HepG2 (cell line): ENCODE measurements around the gene PDE3B. TPM values are rescaled to one million over a fixed set of nuclear protein-coding genes. Genes with fewer than 3 reads are reported as not detected.
A peak's percentile ranks its signal among the peaks of the same experiment; 100 is the strongest.

ENCODE experiments used
- ATAC-seq: fragments of 200-7000 bp; cut with Tn5 transposase; 3 replicates; pipeline ENCODE4 v1.9.1; 2020; ENCODE audit warnings: mild to moderate bottlenecking, moderate library complexity
- BruUV-seq: library from RNA; stranded (reverse); fragments of 400-500 nt; replicated peaks from 2 replicates; lab custom pipeline; 2021; lab: Mats Ljungman, UMichigan
- CTCF ChIA-PET: fragments of 300-600 bp; formaldehyde crosslinking; extraction: SDS; loops from one replicate; lab custom pipeline; 2021; ENCODE audit warnings: low total read pairs, inconsistent platforms, low intra/inter-chr PET ratio; lab: Yijun Ruan, JAX
- POLR2A ChIA-PET: fragments of 350-600 bp; sonication (Branson Sonifier 250); formaldehyde crosslinking; loops from one replicate; lab custom pipeline; 2020; ENCODE audit warnings: antibody characterized with exemption, inconsistent platforms; lab: Yijun Ruan, JAX
- DNase-seq: peaks from one replicate; pipeline ENCODE4 v3.0.0-alpha.2; 2015; ENCODE audit warnings: low spot score
- FAIRE-seq: peaks from 3 replicates; lab custom pipeline; 2011; peaks lifted over from hg19 to GRCh38; lab: Jason Lieb, UNC
- H2AFZ ChIP-seq: one replicate; pipeline ENCODE4 v1.6.1; 2011; ENCODE audit warnings: low read length, inconsistent platforms
- H3K27ac ChIP-seq: fragments of 300-600 bp; 3 replicates; pipeline ENCODE4 v1.8.0; 2011; ENCODE audit warnings: mixed run types, mild to moderate bottlenecking, mixed read lengths, low read length, inconsistent platforms; ENCODE audit not compliant: insufficient read depth; ENCODE audit errors: extremely low read length
- H3K27me3 ChIP-seq, 2 experiments: fragments of 200-600 bp in 1 of 2; 2 replicates in 1 of 2; 3 replicates in 1 of 2; pipeline versions ENCODE4 v1.6.0 to v1.8.0; 2011; ENCODE audit warnings: low read length in 2 of 2, mild to moderate bottlenecking in 2 of 2, moderate library complexity in 2 of 2, inconsistent platforms in 1 of 2; ENCODE audit not compliant: insufficient read depth in 2 of 2, control insufficient read depth in 1 of 2
- H3K36me3 ChIP-seq, 2 experiments: fragments of 200-600 bp in 1 of 2; replicated peaks in 1 of 2; 2 replicates in 1 of 2; 3 replicates in 1 of 2; pipeline versions ENCODE4 v1.5.1 to v1.8.0; 2011; ENCODE audit warnings: low read length in 2 of 2, inconsistent platforms in 1 of 2; ENCODE audit not compliant: insufficient read depth in 2 of 2, control insufficient read depth in 1 of 2
- H3K4me1 ChIP-seq: 2 replicates; pipeline ENCODE4 v1.5.1; 2012; ENCODE audit warnings: low read length, inconsistent platforms; ENCODE audit not compliant: insufficient read depth
- H3K4me2 ChIP-seq: 2 replicates; pipeline ENCODE4 v1.6.0; 2011; ENCODE audit warnings: low read depth, low read length, inconsistent platforms
- H3K4me3 ChIP-seq, 3 experiments: fragments of 200-600 bp in 1 of 3; sonication (generic), shearing (Covaris generic) in 1 of 3; replicated peaks in 1 of 3; 2 replicates each; pipeline ENCODE4 v1.5.1; 2011 to 2016; ENCODE audit warnings: low read length in 3 of 3, inconsistent platforms in 2 of 3, low read depth in 2 of 3, mild to moderate bottlenecking in 2 of 3, control low read depth in 1 of 3, mixed read lengths in 1 of 3; ENCODE audit not compliant: insufficient read depth in 1 of 3
- H3K79me2 ChIP-seq: one replicate; pipeline ENCODE4 v1.6.1; 2011; ENCODE audit warnings: low read length, inconsistent platforms; ENCODE audit not compliant: insufficient read depth
- H3K9ac ChIP-seq: 2 replicates; pipeline ENCODE4 v1.6.0; 2011; ENCODE audit warnings: mild to moderate bottlenecking, low read depth, low read length, inconsistent platforms; ENCODE audit not compliant: insufficient read depth
- H3K9me3 ChIP-seq: 2 replicates; pipeline ENCODE4 v1.5.1; 2012; ENCODE audit warnings: mild to moderate bottlenecking, low read length
- H4K20me1 ChIP-seq: 2 replicates; pipeline ENCODE4 v1.6.0; 2011; ENCODE audit warnings: inconsistent platforms, mild to moderate bottlenecking, low read length, moderate library complexity; ENCODE audit not compliant: insufficient read depth
- CC2D1A ChIP-seq: sonication (generic); formaldehyde crosslinking; IDR thresholded peaks from 2 replicates; pipeline ENCODE4 v1.8.1; 2023; ENCODE audit warnings: mild to moderate bottlenecking, missing genetic modification reagents
- EP300 ChIP-seq, 3 experiments: sonication (generic) in 1 of 3; formaldehyde crosslinking in 1 of 3; IDR thresholded peaks; 2 replicates each; pipeline versions ENCODE4 v1.5.1 to v1.6.1; 2011 to 2020; ENCODE audit warnings: low read depth in 2 of 3, low read length in 2 of 3, borderline replicate concordance in 1 of 3, improper control_type of control experiment in 1 of 3, mild to moderate bottlenecking in 1 of 3, missing genetic modification reagents in 1 of 3, moderate library complexity in 1 of 3
- HNF4A ChIP-seq: sonication (generic); formaldehyde crosslinking; IDR thresholded peaks from 2 replicates; pipeline ENCODE4 v1.4.0; 2020; ENCODE audit warnings: missing genetic modification reagents
- HOXA5 ChIP-seq: sonication (generic); formaldehyde crosslinking; IDR thresholded peaks from 2 replicates; pipeline ENCODE4 v1.4.0; 2020; ENCODE audit warnings: missing genetic modification reagents
- JUNB ChIP-seq: sonication (generic); formaldehyde crosslinking; IDR thresholded peaks from 2 replicates; pipeline ENCODE4 v1.8.0; 2022; ENCODE audit warnings: missing genetic modification reagents, mild to moderate bottlenecking, borderline replicate concordance
- KDM1A ChIP-seq: IDR thresholded peaks from 2 replicates; pipeline ENCODE4 v1.6.1; 2016; ENCODE audit warnings: missing compliant biosample characterization
- MIER3 ChIP-seq: IDR thresholded peaks from 2 replicates; pipeline ENCODE4 v1.6.1; 2016; ENCODE audit warnings: missing compliant biosample characterization, borderline replicate concordance
- NR2F6 ChIP-seq, 2 experiments: IDR thresholded peaks; 2 replicates each; pipeline ENCODE4 v1.6.1; 2016; ENCODE audit warnings: antibody characterized with exemption in 1 of 2, mild to moderate bottlenecking in 1 of 2
- PHF20 ChIP-seq: sonication (generic); formaldehyde crosslinking; IDR thresholded peaks from 2 replicates; pipeline ENCODE4 v1.5.0; 2020; ENCODE audit warnings: mild to moderate bottlenecking, missing genetic modification reagents
- PITX1 ChIP-seq: sonication (generic); formaldehyde crosslinking; IDR thresholded peaks from 2 replicates; pipeline ENCODE4 v1.5.1; 2020; ENCODE audit warnings: mild to moderate bottlenecking, missing genetic modification reagents
- PTBP1 ChIP-seq: fragments of 200-400 bp; formaldehyde crosslinking; IDR thresholded peaks from 2 replicates; pipeline ENCODE4 v1.6.1; 2018; ENCODE audit warnings: low read length, low read depth; ENCODE audit not compliant: poor library complexity, severe bottlenecking
- TCF7 ChIP-seq: sonication (generic); IDR thresholded peaks from 2 replicates; pipeline ENCODE4 v1.6.1; 2016; ENCODE audit warnings: antibody characterized with exemption, low read depth
- TEAD3 ChIP-seq: optimal IDR thresholded peaks from 2 replicates; pipeline ENCODE3; 2016; ENCODE audit warnings: borderline replicate concordance
- ZMYM4 ChIP-seq: sonication (generic); formaldehyde crosslinking; IDR thresholded peaks from 2 replicates; pipeline ENCODE4 v1.8.1; 2023; ENCODE audit warnings: mild to moderate bottlenecking, missing genetic modification reagents
- WGBS: methylation state at CpG from one replicate; pipeline ENCODE4 v1.1.6; 2017; ENCODE audit warnings: low lambda C conversion rate; 5-methylcytosine and 5-hydroxymethylcytosine counted together
- in situ Hi-C: cut with HindIII; loops from 2 replicates; pipeline ENCODE4 v1.10.0; 2017; ENCODE audit warnings: low pct_unique_long_range_greater_than_20kb; ENCODE audit not compliant: extremely low pct_ligation_motif_present
- intact Hi-C: fragments of 100-400 bp; cut with micrococcal nuclease; formaldehyde crosslinking; loops from one replicate; pipeline ENCODE4 v1.10.0; 2022; ENCODE audit not compliant: unreplicated experiment
- polyA plus RNA-seq, 8 experiments: library from polyadenylated mRNA; depleted of rRNA in 3 of 8; stranded (reverse) in 7 of 8; unstranded in 1 of 8; fragments of >200 nt; fragmentation: Illumina TruSeq in 4 of 8; extraction: Trizol in 4 of 8; gene quantifications; 2 replicates each; pipeline versions ENCODE4 v1.2.1 to v1.2.3, GENCODE V29; 2011 to 2016; ENCODE audit warnings: low read depth in 4 of 8, missing spikeins in 1 of 8, mixed read lengths in 1 of 8; ENCODE audit not compliant: insufficient read depth in 1 of 8
- total RNA-seq, 5 experiments: library from RNA; depleted of rRNA; stranded (reverse); fragments of >200 nt; fragmentation: Illumina TruSeq; extraction: Trizol; gene quantifications; 2 replicates each; pipeline ENCODE4 v1.2.3, GENCODE V29; 2016; ENCODE audit warnings: low read depth in 1 of 5
- TF ChIP-seq, protein P1 (sequence below): sonication (generic); formaldehyde crosslinking; IDR thresholded peaks from 2 replicates; pipeline ENCODE4 v1.5.1; 2020; ENCODE audit warnings: missing genetic modification reagents, mild to moderate bottlenecking, borderline replicate concordance
- TF ChIP-seq, protein P2 (sequence below): IDR thresholded peaks from 2 replicates; pipeline ENCODE4 v1.4.0; 2020; ENCODE audit warnings: mild to moderate bottlenecking, missing genetic modification reagents
- TF ChIP-seq, protein P3 (sequence below): sonication (generic); formaldehyde crosslinking; IDR thresholded peaks from 2 replicates; pipeline ENCODE4 v1.4.0; 2020; ENCODE audit warnings: missing genetic modification reagents
- TF ChIP-seq, protein P4 (sequence below): IDR thresholded peaks from 2 replicates; pipeline ENCODE4 v1.6.1; 2012; ENCODE audit warnings: low read depth, low read length, improper control_type of control experiment

Gene PDE3B
- total and polyA plus RNA-seq, 2 of the 13 experiments (the other 11 are each of a cell fraction or from before 2014, with no cell fraction given) = 14.1 to 26.5 TPM

DNA sequence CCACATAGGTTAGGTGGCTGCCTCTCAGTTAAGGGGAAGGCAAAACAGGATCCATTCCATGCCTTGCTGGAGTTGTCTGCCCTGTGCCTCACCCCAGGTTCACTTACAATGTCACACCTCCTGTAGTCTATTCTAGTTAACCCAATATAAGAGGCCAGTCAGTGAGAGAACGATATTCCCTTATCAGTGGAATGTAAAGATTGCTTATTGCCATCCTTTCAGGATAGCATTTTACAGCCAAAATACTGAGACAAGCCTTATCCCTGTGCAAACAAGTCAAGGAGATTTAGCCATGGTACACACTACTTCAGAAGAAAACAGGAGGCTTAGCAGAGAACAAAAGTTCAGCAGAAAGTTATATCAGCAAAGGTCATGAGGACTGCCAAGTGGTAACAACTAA is 242.9 kb downstream of the PDE3B start:
- in situ Hi-C loops = no loop called here
- TF ChIP-seq, protein P1, sequence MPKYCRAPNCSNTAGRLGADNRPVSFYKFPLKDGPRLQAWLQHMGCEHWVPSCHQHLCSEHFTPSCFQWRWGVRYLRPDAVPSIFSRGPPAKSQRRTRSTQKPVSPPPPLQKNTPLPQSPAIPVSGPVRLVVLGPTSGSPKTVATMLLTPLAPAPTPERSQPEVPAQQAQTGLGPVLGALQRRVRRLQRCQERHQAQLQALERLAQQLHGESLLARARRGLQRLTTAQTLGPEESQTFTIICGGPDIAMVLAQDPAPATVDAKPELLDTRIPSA = no peak
- TF ChIP-seq HNF4A (CRISPR knock-in tag) (peak; percentile 44; the same call in 1 of the 2 replicates), TEAD3 (no peak), NR2F6 (IDR thresholded peaks at IDR 0.05) (0 out of 2 replicates have a peak, but pooled peaks have one; percentile 35), NR2F6 (CRISPR knock-in tag; IDR thresholded peaks at IDR 0.05) (no peak), EP300 (IDR thresholded peaks at IDR 0.05; ENCODE audit: low read depth in 2 of 2, low read length in 2 of 2) (peak in 1 of 2 experiments; percentile 40; a peak in 1 of 4 replicates), EP300 (CRISPR knock-in tag; IDR thresholded peaks at IDR 0.05; ENCODE audit: borderline replicate concordance) (no peak; the same call in 1 of the 2 replicates), PITX1 (CRISPR knock-in tag) (0 out of 2 replicates have a peak, but pooled peaks have one; percentile 67), TCF7 (peak; percentile 61), ZMYM4 (no peak), CC2D1A (CRISPR knock-in tag) (no peak), JUNB (no peak), PTBP1 (no peak), PHF20 (CRISPR knock-in tag) (no peak), MIER3 (no peak), KDM1A (CRISPR knock-in tag) (no peak), HOXA5 (no peak)
- TF ChIP-seq, protein P2, sequence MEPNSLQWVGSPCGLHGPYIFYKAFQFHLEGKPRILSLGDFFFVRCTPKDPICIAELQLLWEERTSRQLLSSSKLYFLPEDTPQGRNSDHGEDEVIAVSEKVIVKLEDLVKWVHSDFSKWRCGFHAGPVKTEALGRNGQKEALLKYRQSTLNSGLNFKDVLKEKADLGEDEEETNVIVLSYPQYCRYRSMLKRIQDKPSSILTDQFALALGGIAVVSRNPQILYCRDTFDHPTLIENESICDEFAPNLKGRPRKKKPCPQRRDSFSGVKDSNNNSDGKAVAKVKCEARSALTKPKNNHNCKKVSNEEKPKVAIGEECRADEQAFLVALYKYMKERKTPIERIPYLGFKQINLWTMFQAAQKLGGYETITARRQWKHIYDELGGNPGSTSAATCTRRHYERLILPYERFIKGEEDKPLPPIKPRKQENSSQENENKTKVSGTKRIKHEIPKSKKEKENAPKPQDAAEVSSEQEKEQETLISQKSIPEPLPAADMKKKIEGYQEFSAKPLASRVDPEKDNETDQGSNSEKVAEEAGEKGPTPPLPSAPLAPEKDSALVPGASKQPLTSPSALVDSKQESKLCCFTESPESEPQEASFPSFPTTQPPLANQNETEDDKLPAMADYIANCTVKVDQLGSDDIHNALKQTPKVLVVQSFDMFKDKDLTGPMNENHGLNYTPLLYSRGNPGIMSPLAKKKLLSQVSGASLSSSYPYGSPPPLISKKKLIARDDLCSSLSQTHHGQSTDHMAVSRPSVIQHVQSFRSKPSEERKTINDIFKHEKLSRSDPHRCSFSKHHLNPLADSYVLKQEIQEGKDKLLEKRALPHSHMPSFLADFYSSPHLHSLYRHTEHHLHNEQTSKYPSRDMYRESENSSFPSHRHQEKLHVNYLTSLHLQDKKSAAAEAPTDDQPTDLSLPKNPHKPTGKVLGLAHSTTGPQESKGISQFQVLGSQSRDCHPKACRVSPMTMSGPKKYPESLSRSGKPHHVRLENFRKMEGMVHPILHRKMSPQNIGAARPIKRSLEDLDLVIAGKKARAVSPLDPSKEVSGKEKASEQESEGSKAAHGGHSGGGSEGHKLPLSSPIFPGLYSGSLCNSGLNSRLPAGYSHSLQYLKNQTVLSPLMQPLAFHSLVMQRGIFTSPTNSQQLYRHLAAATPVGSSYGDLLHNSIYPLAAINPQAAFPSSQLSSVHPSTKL (CRISPR knock-in tag) = peak; percentile 22; the same call in 1 of the 2 replicates
- TF ChIP-seq, protein P3, sequence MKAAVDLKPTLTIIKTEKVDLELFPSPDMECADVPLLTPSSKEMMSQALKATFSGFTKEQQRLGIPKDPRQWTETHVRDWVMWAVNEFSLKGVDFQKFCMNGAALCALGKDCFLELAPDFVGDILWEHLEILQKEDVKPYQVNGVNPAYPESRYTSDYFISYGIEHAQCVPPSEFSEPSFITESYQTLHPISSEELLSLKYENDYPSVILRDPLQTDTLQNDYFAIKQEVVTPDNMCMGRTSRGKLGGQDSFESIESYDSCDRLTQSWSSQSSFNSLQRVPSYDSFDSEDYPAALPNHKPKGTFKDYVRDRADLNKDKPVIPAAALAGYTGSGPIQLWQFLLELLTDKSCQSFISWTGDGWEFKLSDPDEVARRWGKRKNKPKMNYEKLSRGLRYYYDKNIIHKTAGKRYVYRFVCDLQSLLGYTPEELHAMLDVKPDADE (CRISPR knock-in tag) = no peak
- TF ChIP-seq, protein P4, sequence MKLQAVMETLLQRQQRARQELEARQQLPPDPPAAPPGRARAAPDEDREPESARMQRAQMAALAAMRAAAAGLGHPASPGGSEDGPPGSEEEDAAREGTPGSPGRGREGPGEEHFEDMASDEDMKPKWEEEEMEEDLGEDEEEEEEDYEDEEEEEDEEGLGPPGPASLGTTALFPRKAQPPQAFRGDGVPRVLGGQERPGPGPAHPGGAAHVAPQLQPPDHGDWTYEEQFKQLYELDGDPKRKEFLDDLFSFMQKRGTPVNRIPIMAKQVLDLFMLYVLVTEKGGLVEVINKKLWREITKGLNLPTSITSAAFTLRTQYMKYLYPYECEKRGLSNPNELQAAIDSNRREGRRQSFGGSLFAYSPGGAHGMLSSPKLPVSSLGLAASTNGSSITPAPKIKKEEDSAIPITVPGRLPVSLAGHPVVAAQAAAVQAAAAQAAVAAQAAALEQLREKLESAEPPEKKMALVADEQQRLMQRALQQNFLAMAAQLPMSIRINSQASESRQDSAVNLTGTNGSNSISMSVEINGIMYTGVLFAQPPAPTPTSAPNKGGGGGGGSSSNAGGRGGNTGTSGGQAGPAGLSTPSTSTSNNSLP = no peak

More for the DNA sequence above, 242.9 kb downstream of the PDE3B start:
- no peak overlapping the region for H3K4me3 ChIP-seq
- ChIA-PET CTCF (no interaction called here), POLR2A (no interaction called here)
- H3K27me3 ChIP-seq = no peaks in the 10 kb centered on the region
- ATAC-seq (peak; percentile 82), FAIRE-seq (no peak), DNase-seq (peak; percentile 54)
- H4K20me1 ChIP-seq = no peaks in the 10 kb centered on the region
- no peak overlapping the region for H3K27ac ChIP-seq
- no peak overlapping the region for H3K9ac ChIP-seq
- 0% methylated on average over 1 of the region's 1 CpG for WGBS
- H3K79me2 ChIP-seq = no peaks in the 10 kb centered on the region
- peaks cover 15% of the 10 kb centered on the region for H3K4me1 ChIP-seq
- H3K4me2 ChIP-seq = no peak overlapping the region
- no peaks in the 10 kb centered on the region; a peak in 1 of 5 replicates for H3K36me3 ChIP-seq
- intact Hi-C loops = no loop called here
- H2AFZ ChIP-seq = no peak overlapping the region
- H3K9me3 ChIP-seq = no peaks in the 10 kb centered on the region
- no TSS peak for BruUV-seq
